ENCODE data around the gene VAMP4. TPM values are rescaled to one million over a fixed set of nuclear protein-coding genes. Genes with fewer than 3 reads are reported as not detected.

VAMP4 gene
- total RNA-seq, 1 experiment from 2014 or later: 4.2 TPM

- H2BK15ac ChIP-seq (ENCODE audit: low read depth, low read length): no peak overlapping the region
- TF ChIP-seq, protein P1, sequence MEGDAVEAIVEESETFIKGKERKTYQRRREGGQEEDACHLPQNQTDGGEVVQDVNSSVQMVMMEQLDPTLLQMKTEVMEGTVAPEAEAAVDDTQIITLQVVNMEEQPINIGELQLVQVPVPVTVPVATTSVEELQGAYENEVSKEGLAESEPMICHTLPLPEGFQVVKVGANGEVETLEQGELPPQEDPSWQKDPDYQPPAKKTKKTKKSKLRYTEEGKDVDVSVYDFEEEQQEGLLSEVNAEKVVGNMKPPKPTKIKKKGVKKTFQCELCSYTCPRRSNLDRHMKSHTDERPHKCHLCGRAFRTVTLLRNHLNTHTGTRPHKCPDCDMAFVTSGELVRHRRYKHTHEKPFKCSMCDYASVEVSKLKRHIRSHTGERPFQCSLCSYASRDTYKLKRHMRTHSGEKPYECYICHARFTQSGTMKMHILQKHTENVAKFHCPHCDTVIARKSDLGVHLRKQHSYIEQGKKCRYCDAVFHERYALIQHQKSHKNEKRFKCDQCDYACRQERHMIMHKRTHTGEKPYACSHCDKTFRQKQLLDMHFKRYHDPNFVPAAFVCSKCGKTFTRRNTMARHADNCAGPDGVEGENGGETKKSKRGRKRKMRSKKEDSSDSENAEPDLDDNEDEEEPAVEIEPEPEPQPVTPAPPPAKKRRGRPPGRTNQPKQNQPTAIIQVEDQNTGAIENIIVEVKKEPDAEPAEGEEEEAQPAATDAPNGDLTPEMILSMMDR (conservative IDR thresholded peaks at IDR 0.05): no peak
- H3T11ph ChIP-seq (ENCODE audit: low read length): no peak overlapping the region
- H3K9ac ChIP-seq (ENCODE audit: extremely low read depth, insufficient read length, low read length): no peak overlapping the region
- H4K91ac ChIP-seq (ENCODE audit: insufficient read length, low read depth, low read length): no peak overlapping the region
- Mint-ChIP-seq H3K36me3 (ENCODE audit: insufficient read depth in 1 of 3, low read depth in 3 of 3) (peaks cover 0 to 13% (median 10%) of the 10 kb centered on the region in 3 experiments; a peak in 5 of 7 replicates), H3K4me1 (peaks cover 13 to 14% of the 10 kb centered on the region in 2 experiments), H3K9me3 (peaks cover 9 to 20% of the 10 kb centered on the region in 2 experiments), H3K4me3 (no peak overlapping the region), H3K27me3 (ENCODE audit: low read depth) (no peaks in the 10 kb centered on the region; the same call in 1 of the 2 replicates), H3K27ac (no peak overlapping the region)
- no peak overlapping the region for H3K18ac ChIP-seq (ENCODE audit: insufficient read length, low read depth, low read length)
- no peak overlapping the region for H3K4ac ChIP-seq (ENCODE audit: low read depth, low read length)
- no peak overlapping the region for H3K4me2 ChIP-seq (ENCODE audit: insufficient read depth, insufficient read length, low read length)
- H2BK5ac ChIP-seq (ENCODE audit: insufficient read length, low read length): no peak overlapping the region
- no peak overlapping the region for H2BK12ac ChIP-seq (ENCODE audit: insufficient read length, low read depth, low read length)
- no peak overlapping the region for H2BK20ac ChIP-seq (ENCODE audit: low read depth, low read length, poor library complexity, severe bottlenecking)
- no peak overlapping the region for H2AK5ac ChIP-seq (ENCODE audit: insufficient read length, low read length)
- H3K23me2 ChIP-seq (ENCODE audit: insufficient read length, low read depth, low read length, poor library complexity, severe bottlenecking): no peaks in the 10 kb centered on the region
- no peak overlapping the region for H2BK120ac ChIP-seq (ENCODE audit: low read depth, low read length, poor library complexity, severe bottlenecking)
- no peaks in the 10 kb centered on the region for H4K20me1 ChIP-seq (ENCODE audit: control insufficient read depth, insufficient read depth, insufficient read length)
- H3K79me1 ChIP-seq (ENCODE audit: insufficient read depth, low read depth, low read length, poor library complexity, severe bottlenecking): no peaks in the 10 kb centered on the region
- no peak overlapping the region for H4K5ac ChIP-seq (ENCODE audit: insufficient read length, low read depth, low read length)
- no peak overlapping the region for H3K14ac ChIP-seq (ENCODE audit: insufficient read depth, low read length)
- H3K27ac ChIP-seq (ENCODE audit: insufficient read length, low read depth, low read length): no peak overlapping the region
- DNase-seq: no peak
- H3K4me1 ChIP-seq (ENCODE audit: insufficient read depth, low read length): peaks cover 12% of the 10 kb centered on the region; the same call in 1 of the 2 replicates
- no peaks in the 10 kb centered on the region for H3K27me3 ChIP-seq (ENCODE audit: insufficient read depth, low read length)
- no peak overlapping the region for H3K23ac ChIP-seq (ENCODE audit: insufficient read length, low read depth, low read length)
- no peaks in the 10 kb centered on the region for H3K79me2 ChIP-seq (ENCODE audit: insufficient read depth, low read length)
- H2AFZ ChIP-seq (ENCODE audit: low read length): no peak overlapping the region
- no peaks in the 10 kb centered on the region for H3K9me3 ChIP-seq (ENCODE audit: control insufficient read depth, low read depth, low read length)
- H4K8ac ChIP-seq (replicated peaks; ENCODE audit: insufficient read length, low read depth, low read length): no peak overlapping the region
- H3K56ac ChIP-seq (ENCODE audit: insufficient read length, low read depth, low read length): no peak overlapping the region
These were observed 16.1 kb upstream of the VAMP4 start for GRCh38 chr1:171758011-171758410.
